Ascending aorta (tissue), 2 donors: ENCODE results near the gene TECTA. TPM values are rescaled to one million over a fixed set of nuclear protein-coding genes. Genes with fewer than 3 reads are reported as not detected.

Experiments used
- DNase-seq, 2 donors: peaks; one replicate each; pipeline ENCODE4 v3.0.0-alpha.2; 2019; ENCODE audit warnings: low spot score in 2 of 2
- H3K27ac ChIP-seq, 2 donors: fragments of 200-600 bp; sonication (generic); one replicate each; pipeline ENCODE4 v1.5.1; 2016 to 2017; ENCODE audit warnings: mild to moderate bottlenecking in 1 of 2
- H3K27me3 ChIP-seq: fragments of 200-600 bp; sonication (generic); one replicate; pipeline ENCODE4 v1.5.1; 2017
- H3K36me3 ChIP-seq, 2 donors: fragments of 200-600 bp; sonication (generic); one replicate each; pipeline ENCODE4 v1.5.1; 2016
- H3K4me1 ChIP-seq, 2 donors: fragments of 200-600 bp; sonication (generic); one replicate each; pipeline ENCODE4 v1.5.1; 2016 to 2017; ENCODE audit warnings: mild to moderate bottlenecking in 1 of 2
- H3K4me3 ChIP-seq, 2 donors: fragments of 200-600 bp; sonication (generic); one replicate each; pipeline ENCODE4 v1.5.1; 2016 to 2017; ENCODE audit warnings: mild to moderate bottlenecking in 1 of 2
- H3K9me3 ChIP-seq, 2 donors: fragments of 200-600 bp; sonication (generic); one replicate each; pipeline ENCODE4 v1.5.1; 2016
- CTCF ChIP-seq, 3 experiments: fragments of 200-600 bp in 2 of 3; fragments of 450-650 bp in 1 of 3; sonication (generic) in 2 of 3; IDR thresholded peaks; one replicate each; pipeline ENCODE4 v1.5.1; 2016 to 2019; ENCODE audit warnings: antibody characterized with exemption in 3 of 3, mild to moderate bottlenecking in 1 of 3, moderate library complexity in 1 of 3
- intact Hi-C: fragments of 100-400 bp; cut with DNase I; formaldehyde crosslinking; loops from one replicate; pipeline ENCODE4 v1.15.1; 2023
- total RNA-seq: library from RNA; depleted of rRNA; stranded (reverse); fragments of >200 nt; gene quantifications from one replicate; pipeline ENCODE4 v1.1.0, GENCODE V29; 2016

Gene TECTA
- total RNA-seq, 1 donor from 2014 or later, result not detected

- no peaks in the 10 kb centered on the region for H3K27me3 ChIP-seq
- no peak overlapping the region for H3K4me3 ChIP-seq
- H3K4me1 ChIP-seq, result no peaks in the 10 kb centered on the region
- no peaks in the 10 kb centered on the region for H3K9me3 ChIP-seq
- DNase-seq, result no peak
- H3K27ac ChIP-seq, result no peak overlapping the region
- no peak for TF ChIP-seq CTCF (IDR thresholded peaks at IDR 0.05)
- H3K36me3 ChIP-seq, result no peaks in the 10 kb centered on the region
- intact Hi-C loops, result no loop called here
These were observed 28.6 kb downstream of the TECTA start for GRCh38 chr11:121129362-121130340.

GRCh38 chr11:121131656-121132055 is 30.6 kb downstream of the TECTA start:
- no peak for TF ChIP-seq CTCF (IDR thresholded peaks at IDR 0.05)
- DNase-seq, result no peak
- no peak overlapping the region for H3K27ac ChIP-seq
- no peaks in the 10 kb centered on the region for H3K36me3 ChIP-seq
- H3K9me3 ChIP-seq, result no peaks in the 10 kb centered on the region
- no peaks in the 10 kb centered on the region for H3K4me1 ChIP-seq
- intact Hi-C loops, result no loop called here
- H3K27me3 ChIP-seq, result no peaks in the 10 kb centered on the region
- H3K4me3 ChIP-seq, result no peak overlapping the region

GRCh38 chr11:121132211-121132976 is 31.4 kb downstream of the TECTA start:
- TF ChIP-seq CTCF (IDR thresholded peaks at IDR 0.05), result no peak
- Histone ChIP-seq H3K4me1 (no peaks in the 10 kb centered on the region), H3K27ac (no peak overlapping the region)

GRCh38 chr11:121134741-121135312 is 33.8 kb downstream of the TECTA start:
- Histone ChIP-seq H3K27me3 (no peaks in the 10 kb centered on the region), H3K4me3 (no peak overlapping the region), H3K27ac (no peak overlapping the region), H3K4me1 (no peaks in the 10 kb centered on the region), H3K9me3 (no peaks in the 10 kb centered on the region), H3K36me3 (no peaks in the 10 kb centered on the region)
- TF ChIP-seq CTCF (IDR thresholded peaks at IDR 0.05), result no peak
- intact Hi-C loops, result no loop called here
- DNase-seq, result no peak

More at GRCh38 chr11:121132211-121132976, 31.4 kb downstream of the TECTA start:
- no peak for DNase-seq
- H3K27me3 ChIP-seq, result no peaks in the 10 kb centered on the region
- intact Hi-C loops, result no loop called here
- H3K4me3 ChIP-seq, result no peak overlapping the region
- no peaks in the 10 kb centered on the region for H3K9me3 ChIP-seq
- no peaks in the 10 kb centered on the region for H3K36me3 ChIP-seq

- TF ChIP-seq CTCF (IDR thresholded peaks at IDR 0.05), result no peak
- no peaks in the 10 kb centered on the region for H3K4me1 ChIP-seq
- no peaks in the 10 kb centered on the region for H3K27me3 ChIP-seq
- intact Hi-C loops, result no loop called here
- no peak overlapping the region for H3K4me3 ChIP-seq
- H3K9me3 ChIP-seq, result no peaks in the 10 kb centered on the region
- no peak for DNase-seq
- no peak overlapping the region for H3K27ac ChIP-seq
- no peaks in the 10 kb centered on the region for H3K36me3 ChIP-seq
These were observed 36.0 kb downstream of the TECTA start for GRCh38 chr11:121137005-121137404.
